H1 (cell line): ENCODE data around the gene GRIA3. TPM values are rescaled to one million over a fixed set of nuclear protein-coding genes. Genes with fewer than 3 reads are reported as not detected.

Source experiments
- BCL11A ChIP-seq, 2 experiments: IDR thresholded peaks; one replicate each; pipeline ENCODE4 v1.6.1; 2011; ENCODE audit warnings: low read depth in 2 of 2, low read length in 2 of 2, mild to moderate bottlenecking in 2 of 2
- KDM5A ChIP-seq: fragments of 200-600 bp; IDR thresholded peaks from 2 replicates; pipeline ENCODE4 v1.7.1; 2012; ENCODE audit warnings: mild to moderate bottlenecking, low read length, inconsistent platforms, mixed read lengths
- NANOG ChIP-seq: IDR thresholded peaks from 2 replicates; pipeline ENCODE4 v1.6.1; 2011; ENCODE audit warnings: low read length, low read depth, mild to moderate bottlenecking, inconsistent platforms; ENCODE audit not compliant: insufficient read depth, poor library complexity, severe bottlenecking
- PHF8 ChIP-seq: fragments of 200-600 bp; sonication (generic); conservative IDR thresholded peaks from 2 replicates; pipeline ENCODE4 v1.7.1; 2012; ENCODE audit warnings: low read depth, mild to moderate bottlenecking, inconsistent platforms, low read length, moderate library complexity
- TBP ChIP-seq: IDR thresholded peaks from 2 replicates; pipeline ENCODE4 v1.6.1; 2011; ENCODE audit warnings: low read depth, low read length, improper control_type of control experiment
- TCF12 ChIP-seq: IDR thresholded peaks from 2 replicates; pipeline ENCODE4 v1.6.1; 2011; ENCODE audit warnings: low read depth, mild to moderate bottlenecking, low read length
- TEAD4 ChIP-seq: IDR thresholded peaks from 2 replicates; pipeline ENCODE4 v1.6.1; 2012; ENCODE audit warnings: low read depth, low read length, inconsistent platforms, mixed read lengths
- polyA plus RNA-seq, 7 experiments: library from polyadenylated mRNA; depleted of rRNA in 3 of 7; stranded (reverse) in 5 of 7; unstranded in 2 of 7; fragments of >200 nt in 5 of 7; fragments of 200-250 nt in 2 of 7; gene quantifications; 1 replicate in 5 of 7; 2 replicates in 1 of 7; 4 replicates in 1 of 7; pipeline versions ENCODE4 v1.2.1 to v1.2.3, GENCODE V29; 2011 to 2013; ENCODE audit warnings: missing spikeins in 2 of 7, mixed read lengths in 2 of 7
- total RNA-seq: library from RNA; stranded (reverse); fragmentation: NEBNext Ultra II Directional; extraction: Animal tissue kit (Norgen Biotek cat#: 25700); gene quantifications from 2 replicates; pipeline ENCODE4 v1.2.1, GENCODE V29; 2021

Gene GRIA3
- total and polyA plus RNA-seq, 2 of the 8 experiments (the other 6 are each of a cell fraction or from before 2014, with no cell fraction given) = 2.6 to 3.0 TPM

- no peak for TF ChIP-seq KDM5A
- no peak for TF ChIP-seq TEAD4
- no peak for TF ChIP-seq TBP
- no peak for TF ChIP-seq BCL11A (IDR thresholded peaks at IDR 0.05; ENCODE audit: low read depth in 2 of 2, low read length in 2 of 2)
- no peak for TF ChIP-seq PHF8
- no peak for TF ChIP-seq TCF12
- no peak for TF ChIP-seq NANOG
These were observed 18.4 kb downstream of the GRIA3 start (continued) for GRCh38 chrX:123202523-123202922.
